Muscle layer of duodenum (tissue), 2 donors: Measurements from ENCODE around the gene LAMB4.

Experiments
- H3K27ac ChIP-seq: one replicate; pipeline ENCODE4 v1.7.0; 2013; ENCODE audit warnings: mild to moderate bottlenecking, low read length
- H3K27me3 ChIP-seq: one replicate; pipeline ENCODE4 v1.7.0; 2013; ENCODE audit warnings: low read depth, mild to moderate bottlenecking, control low read depth, low read length
- H3K36me3 ChIP-seq, 2 donors: one replicate each; pipeline ENCODE4 v1.7.0; 2013; ENCODE audit warnings: low read length in 2 of 2, control low read depth in 1 of 2, mild to moderate bottlenecking in 1 of 2; ENCODE audit not compliant: insufficient read depth in 2 of 2, control insufficient read depth in 1 of 2
- H3K4me1 ChIP-seq, 2 donors: one replicate each; pipeline ENCODE4 v1.7.0; 2013; ENCODE audit warnings: low read length in 2 of 2, mild to moderate bottlenecking in 2 of 2, control low read depth in 1 of 2, moderate library complexity in 1 of 2; ENCODE audit not compliant: insufficient read depth in 2 of 2, control insufficient read depth in 1 of 2
- H3K4me3 ChIP-seq, 2 donors: one replicate each; pipeline ENCODE4 v1.7.0; 2013; ENCODE audit warnings: low read length in 2 of 2, low read depth in 1 of 2, mild to moderate bottlenecking in 1 of 2
- H3K9me3 ChIP-seq, 2 donors: one replicate each; pipeline ENCODE4 v1.7.0; 2013; ENCODE audit warnings: low read length in 2 of 2, control low read depth in 1 of 2, mild to moderate bottlenecking in 1 of 2; ENCODE audit not compliant: control insufficient read depth in 1 of 2
- donor health status: healthy.

The LAMB4 gene

GRCh38 chr7:108020585-108020984, 109.6 kb downstream of the LAMB4 start:
- H3K27ac ChIP-seq: no peak overlapping the region
- H3K4me3 ChIP-seq: no peak overlapping the region
- no peaks in the 10 kb centered on the region for H3K27me3 ChIP-seq
- H3K36me3 ChIP-seq: no peaks in the 10 kb centered on the region
- no peaks in the 10 kb centered on the region for H3K9me3 ChIP-seq
- peaks cover 0 to 9% of the 10 kb centered on the region in 2 donors for H3K4me1 ChIP-seq

DNA sequence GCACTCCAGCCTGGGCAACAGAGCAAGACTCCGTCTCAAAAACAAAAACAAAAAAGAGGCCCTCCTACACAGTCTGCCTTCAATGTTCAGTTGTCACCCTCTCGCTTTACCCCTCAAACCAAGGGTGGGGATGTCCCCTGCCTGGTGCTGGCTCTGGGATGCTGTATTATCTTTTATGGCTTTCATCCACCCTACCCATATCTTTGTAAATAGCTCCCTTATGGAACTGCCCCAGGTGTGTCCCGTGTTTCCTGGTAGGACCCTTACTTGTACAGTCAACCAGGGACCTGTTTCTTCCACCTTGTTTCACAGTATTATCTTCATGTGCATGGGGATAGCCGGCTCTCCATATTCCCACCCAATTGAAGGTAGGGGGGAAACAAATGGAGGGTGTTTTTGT, 111.5 kb downstream of the LAMB4 start:
- no peaks in the 10 kb centered on the region for H3K36me3 ChIP-seq
- H3K4me1 ChIP-seq: peaks cover 0 to 9% of the 10 kb centered on the region in 2 donors
- H3K9me3 ChIP-seq: no peaks in the 10 kb centered on the region
- no peak overlapping the region for H3K4me3 ChIP-seq
- H3K27me3 ChIP-seq: no peaks in the 10 kb centered on the region
- no peak overlapping the region for H3K27ac ChIP-seq

DNA sequence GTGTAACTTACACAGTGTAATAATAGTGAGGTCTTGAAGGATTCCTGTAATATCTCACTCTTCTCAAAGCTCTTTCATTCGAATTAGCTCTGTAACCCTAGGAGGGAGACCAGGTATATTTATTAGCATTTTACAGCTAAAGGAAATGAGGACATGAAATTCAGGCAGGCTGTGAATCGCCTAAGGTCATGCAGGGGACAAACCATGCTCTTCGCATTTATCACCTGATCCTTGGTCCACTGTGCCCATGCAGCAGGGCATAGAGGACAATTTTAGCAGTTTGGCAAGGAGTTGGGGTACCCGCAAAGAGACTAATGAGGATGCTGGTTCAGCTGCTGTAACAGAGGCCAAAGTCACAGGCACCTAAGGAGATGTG, 112.4 kb downstream of the LAMB4 start:
- Histone ChIP-seq H3K27me3 (no peaks in the 10 kb centered on the region), H3K4me3 (no peak overlapping the region), H3K36me3 (no peaks in the 10 kb centered on the region), H3K9me3 (no peaks in the 10 kb centered on the region), H3K27ac (no peak overlapping the region), H3K4me1 (peaks cover 3% of the 10 kb centered on the region in 2 donors)

DNA sequence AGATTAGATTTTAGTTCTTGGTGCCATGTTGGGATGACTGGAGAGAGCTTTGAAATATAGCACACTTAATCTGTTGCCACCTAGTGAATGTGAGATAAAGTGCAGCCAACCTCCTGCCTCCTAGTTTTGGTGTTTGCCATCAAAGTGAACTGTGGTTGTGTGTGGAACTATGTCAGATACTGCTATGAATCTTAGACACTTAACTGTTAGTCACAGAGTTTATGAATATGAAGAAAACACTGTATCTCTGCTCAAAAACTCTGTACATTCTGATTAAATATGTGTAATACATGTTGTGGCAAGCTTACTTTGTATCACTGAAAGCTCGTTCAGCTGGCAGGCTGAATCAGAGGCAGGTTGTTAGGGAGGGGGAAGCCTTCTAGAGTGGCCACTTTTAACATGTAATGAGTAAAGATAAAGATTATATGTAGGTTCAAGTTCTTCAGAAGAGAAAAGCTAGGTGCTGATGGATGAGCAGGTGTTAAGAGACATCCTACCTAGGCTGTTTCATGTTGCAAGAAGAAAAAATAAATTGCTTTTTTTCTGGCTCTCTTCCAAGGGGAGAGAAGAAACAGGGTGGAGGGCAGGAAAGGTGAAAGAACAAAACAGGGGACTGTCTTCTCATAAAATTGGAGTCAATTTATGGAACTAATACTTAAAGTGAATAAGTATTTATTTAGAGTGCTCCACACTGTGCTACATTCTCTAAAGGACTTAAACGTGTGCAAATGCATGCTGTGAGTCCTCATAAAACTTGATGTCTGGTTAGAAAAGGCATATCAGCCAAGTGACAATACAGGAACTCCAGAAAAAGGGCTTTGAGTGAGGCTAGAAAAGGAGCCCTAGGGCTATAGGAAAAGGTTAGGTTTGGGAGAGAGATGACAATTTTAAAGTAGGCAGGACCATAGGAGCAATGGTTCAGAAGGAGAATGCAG, 113.1 kb downstream of the LAMB4 start:
- H3K27me3 ChIP-seq: no peaks in the 10 kb centered on the region
- no peaks in the 10 kb centered on the region for H3K9me3 ChIP-seq
- H3K27ac ChIP-seq: no peak overlapping the region
- H3K4me3 ChIP-seq: no peak overlapping the region
- H3K36me3 ChIP-seq: no peaks in the 10 kb centered on the region
- H3K4me1 ChIP-seq: peaks cover 0 to 9% of the 10 kb centered on the region in 2 donors

DNA sequence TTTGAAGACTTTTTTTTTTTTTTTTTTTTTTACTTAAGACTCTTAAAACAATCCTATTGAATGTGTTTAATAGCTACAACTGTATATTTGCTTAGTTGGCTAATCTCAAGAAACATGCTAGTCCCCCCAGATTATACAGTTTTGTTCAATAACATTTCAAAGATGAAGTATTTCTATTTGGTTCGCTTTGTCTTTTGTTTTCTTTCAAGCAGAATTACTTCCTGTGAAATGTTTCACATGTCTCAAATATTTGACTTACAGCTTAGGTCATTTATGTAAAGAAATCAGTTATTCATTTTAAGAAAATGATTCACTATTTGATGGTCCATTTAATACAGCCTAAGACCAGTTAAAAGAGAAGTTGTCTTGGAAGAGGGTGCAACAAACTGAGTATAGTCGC, 114.4 kb downstream of the LAMB4 start:
- no peak overlapping the region for H3K4me3 ChIP-seq
- H3K36me3 ChIP-seq: no peaks in the 10 kb centered on the region
- H3K27me3 ChIP-seq: no peaks in the 10 kb centered on the region
- H3K4me1 ChIP-seq: peaks cover 0 to 9% of the 10 kb centered on the region in 2 donors
- H3K27ac ChIP-seq: no peak overlapping the region
- no peaks in the 10 kb centered on the region for H3K9me3 ChIP-seq

- H3K27ac ChIP-seq: no peak overlapping the region
- H3K36me3 ChIP-seq: no peaks in the 10 kb centered on the region
- H3K9me3 ChIP-seq: no peaks in the 10 kb centered on the region
- H3K27me3 ChIP-seq: no peaks in the 10 kb centered on the region
- H3K4me3 ChIP-seq: no peak overlapping the region
- H3K4me1 ChIP-seq: peaks cover 0 to 9% of the 10 kb centered on the region in 2 donors
These were observed 115.1 kb downstream of the LAMB4 start for GRCh38 chr7:108014747-108015682.

- Histone ChIP-seq H3K36me3 (no peaks in the 10 kb centered on the region), H3K9me3 (no peaks in the 10 kb centered on the region), H3K4me3 (no peak overlapping the region), H3K27ac (no peak overlapping the region), H3K27me3 (no peaks in the 10 kb centered on the region), H3K4me1 (peaks cover 0 to 9% of the 10 kb centered on the region in 2 donors)
These were observed 115.9 kb downstream of the LAMB4 start for GRCh38 chr7:108014215-108014614.

GRCh38 chr7:108012499-108013430, 117.4 kb downstream of the LAMB4 start:
- Histone ChIP-seq H3K36me3 (no peaks in the 10 kb centered on the region), H3K4me3 (no peak overlapping the region), H3K9me3 (no peaks in the 10 kb centered on the region), H3K27me3 (no peaks in the 10 kb centered on the region), H3K27ac (no peak overlapping the region), H3K4me1 (peaks cover 0 to 9% of the 10 kb centered on the region in 2 donors)

GRCh38 chr7:108010377-108010776, 119.8 kb downstream of the LAMB4 start:
- no peaks in the 10 kb centered on the region for H3K9me3 ChIP-seq
- peaks cover 0 to 9% of the 10 kb centered on the region in 2 donors for H3K4me1 ChIP-seq
- H3K27ac ChIP-seq: no peak overlapping the region
- H3K36me3 ChIP-seq: no peaks in the 10 kb centered on the region
- no peaks in the 10 kb centered on the region for H3K27me3 ChIP-seq
- no peak overlapping the region for H3K4me3 ChIP-seq

DNA sequence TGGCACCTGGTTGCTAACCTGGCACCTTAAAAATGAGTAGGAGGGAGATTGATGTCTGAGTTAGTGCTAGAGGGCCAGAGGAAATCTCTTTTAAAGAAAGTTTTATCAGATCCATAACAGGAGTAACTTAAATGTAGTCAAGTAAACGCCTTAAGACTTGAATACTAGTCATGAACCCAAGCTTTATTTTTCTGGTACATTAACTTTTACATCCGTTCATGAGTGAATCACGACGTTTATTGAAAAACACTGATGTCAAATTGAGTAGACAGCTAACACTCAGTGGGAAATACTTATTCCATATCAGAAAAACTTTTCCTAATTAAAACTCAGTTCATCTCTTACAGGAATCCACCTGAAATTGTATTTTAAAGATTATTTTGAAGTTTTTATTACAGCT, 120.3 kb downstream of the LAMB4 start:
- H3K4me3 ChIP-seq: no peak overlapping the region
- H3K4me1 ChIP-seq: peaks cover 0 to 9% of the 10 kb centered on the region in 2 donors

More for the DNA sequence above, 120.3 kb downstream of the LAMB4 start:
- no peaks in the 10 kb centered on the region for H3K27me3 ChIP-seq
- no peaks in the 10 kb centered on the region for H3K36me3 ChIP-seq
- H3K9me3 ChIP-seq: no peaks in the 10 kb centered on the region
- no peak overlapping the region for H3K27ac ChIP-seq
